Immature natural killer cell (primary cell): Measurements from ENCODE around the gene SYTL3. TPM values are rescaled to one million over a fixed set of nuclear protein-coding genes. Genes with fewer than 3 reads are reported as not detected.
A peak's percentile ranks its signal among the peaks of the same experiment; 100 is the strongest.

Experiments
- DNase-seq, 3 donors: peaks; one replicate each; pipeline ENCODE4 v3.0.0; 2022; ENCODE audit warnings: mixed read lengths in 1 of 3
- H3K27ac Mint-ChIP-seq, 6 donors: one replicate each; pipeline ENCODE4 v1.8.0; 2020; ENCODE audit warnings: mixed read lengths in 6 of 6, mild to moderate bottlenecking in 5 of 6, inconsistent platforms in 4 of 6, moderate library complexity in 3 of 6
- H3K27me3 Mint-ChIP-seq, 3 donors: one replicate each; pipeline ENCODE4 v1.8.0; 2020 to 2021; ENCODE audit warnings: low read depth in 3 of 3, mild to moderate bottlenecking in 3 of 3, mixed read lengths in 3 of 3, moderate library complexity in 3 of 3, inconsistent platforms in 1 of 3
- H3K36me3 Mint-ChIP-seq, 3 donors: one replicate each; pipeline ENCODE4 v1.8.0; 2020; ENCODE audit warnings: mixed read lengths in 3 of 3, inconsistent platforms in 2 of 3, mild to moderate bottlenecking in 2 of 3
- H3K4me1 Mint-ChIP-seq, 2 donors: one replicate each; pipeline ENCODE4 v1.8.0; 2020; ENCODE audit warnings: inconsistent platforms in 2 of 2, mild to moderate bottlenecking in 2 of 2, mixed read lengths in 2 of 2, moderate library complexity in 1 of 2
- H3K4me3 Mint-ChIP-seq, 5 donors: one replicate each; pipeline ENCODE4 v1.8.0; 2020; ENCODE audit warnings: mild to moderate bottlenecking in 5 of 5, mixed read lengths in 5 of 5, inconsistent platforms in 3 of 5, moderate library complexity in 3 of 5
- H3K9me3 Mint-ChIP-seq, 6 donors: one replicate each; pipeline ENCODE4 v1.8.0; 2020; ENCODE audit warnings: mild to moderate bottlenecking in 6 of 6, mixed read lengths in 6 of 6, inconsistent platforms in 4 of 6, moderate library complexity in 3 of 6
- polyA plus RNA-seq, 3 donors: library from polyadenylated mRNA; unstranded; fragments of 300-500 nt; fragmentation: Illumina TruSeq; gene quantifications; one replicate each; pipeline ENCODE4 v1.2.3, GENCODE V29; 2021

Gene SYTL3
- polyA plus RNA-seq, 3 donors from 2014 or later, result 45.4 to 56.5 (median 52.0) TPM

GRCh38 chr6:158722176-158722729 is 72.4 kb downstream of the SYTL3 start:
- DNase-seq, result no peak
- Mint-ChIP-seq H3K27ac (peak overlapping the region in 5 of 6 donors; percentile 67 to 100 (median 73)), H3K27me3 (peaks cover 11 to 19% (median 15%) of the 10 kb centered on the region in 3 donors), H3K36me3 (peaks cover 27 to 32% (median 30%) of the 10 kb centered on the region in 3 donors), H3K4me1 (peaks cover 60 to 67% of the 10 kb centered on the region in 2 donors), H3K9me3 (no peaks in the 10 kb centered on the region), H3K4me3 (peak overlapping the region in 3 of 5 donors; percentile 17 to 41 (median 40))

GRCh38 chr6:158725704-158726103 is 75.8 kb downstream of the SYTL3 start:
- Mint-ChIP-seq H3K4me3 (no peak overlapping the region), H3K36me3 (peaks cover 36 to 55% (median 46%) of the 10 kb centered on the region in 3 donors), H3K9me3 (no peaks in the 10 kb centered on the region), H3K27ac (no peak overlapping the region), H3K4me1 (peaks cover 30 to 39% of the 10 kb centered on the region in 2 donors), H3K27me3 (peaks cover 0 to 3% (median under 1%) of the 10 kb centered on the region in 3 donors)
- DNase-seq, result no peak

GRCh38 chr6:158729906-158730540 is 80.2 kb downstream of the SYTL3 start:
- Mint-ChIP-seq H3K27ac (no peak overlapping the region), H3K4me1 (peaks cover 7 to 11% of the 10 kb centered on the region in 2 donors), H3K4me3 (no peak overlapping the region), H3K36me3 (peaks cover 40 to 69% (median 45%) of the 10 kb centered on the region in 3 donors), H3K27me3 (no peaks in the 10 kb centered on the region), H3K9me3 (peaks cover 0 to 6% (median 2%) of the 10 kb centered on the region in 6 donors)
- no peak for DNase-seq

- Mint-ChIP-seq H3K4me3 (no peak overlapping the region), H3K27me3 (no peaks in the 10 kb centered on the region), H3K4me1 (peaks cover 10 to 15% of the 10 kb centered on the region in 2 donors), H3K36me3 (peaks cover 40 to 68% (median 43%) of the 10 kb centered on the region in 3 donors), H3K27ac (no peak overlapping the region), H3K9me3 (peaks cover 0 to 6% (median 2%) of the 10 kb centered on the region in 6 donors)
- no peak for DNase-seq
Observed at GRCh38 chr6:158730541-158730907, 80.7 kb downstream of the SYTL3 start.

- Mint-ChIP-seq H3K4me1 (peaks cover 23% of the 10 kb centered on the region in 2 donors), H3K9me3 (peaks cover 0 to 9% (median 5%) of the 10 kb centered on the region in 6 donors), H3K36me3 (peaks cover 39 to 66% (median 47%) of the 10 kb centered on the region in 3 donors), H3K4me3 (no peak overlapping the region), H3K27ac (peak overlapping the region in 3 of 6 donors; percentile 34 to 57 (median 45)), H3K27me3 (no peaks in the 10 kb centered on the region)
- no peak for DNase-seq
Observed at GRCh38 chr6:158735009-158735408, 85.2 kb downstream of the SYTL3 start.

- Mint-ChIP-seq H3K36me3 (peaks cover 42 to 56% (median 56%) of the 10 kb centered on the region in 3 donors), H3K27ac (peak overlapping the region in 1 of 6 donors; percentile 40), H3K9me3 (peaks cover 0 to 9% (median 5%) of the 10 kb centered on the region in 6 donors), H3K4me1 (peaks cover 19 to 23% of the 10 kb centered on the region in 2 donors), H3K4me3 (no peak overlapping the region), H3K27me3 (peaks cover 0 to 2% (median 0%) of the 10 kb centered on the region in 3 donors)
- no peak for DNase-seq
Observed at GRCh38 chr6:158737082-158737709, 87.3 kb downstream of the SYTL3 start.

GRCh38 chr6:158737710-158738615 is 88.1 kb downstream of the SYTL3 start:
- Mint-ChIP-seq H3K36me3 (peaks cover 39 to 53% (median 50%) of the 10 kb centered on the region in 3 donors), H3K4me3 (no peak overlapping the region)

GRCh38 chr6:158739673-158740072 is 89.8 kb downstream of the SYTL3 start:
- H3K4me3 Mint-ChIP-seq, result no peak overlapping the region
- H3K27ac Mint-ChIP-seq, result peak overlapping the region in 2 of 6 donors; percentile 48 to 66
- H3K4me1 Mint-ChIP-seq, result peaks cover 19 to 21% of the 10 kb centered on the region in 2 donors
- peaks cover 0 to 3% (median 0%) of the 10 kb centered on the region in 3 donors for H3K27me3 Mint-ChIP-seq
- peaks cover 39 to 55% (median 42%) of the 10 kb centered on the region in 3 donors for H3K36me3 Mint-ChIP-seq
- no peak for DNase-seq
- peaks cover 0 to 5% (median 1%) of the 10 kb centered on the region in 6 donors for H3K9me3 Mint-ChIP-seq

More at GRCh38 chr6:158737710-158738615, 88.1 kb downstream of the SYTL3 start:
- Mint-ChIP-seq H3K27me3 (peaks cover 0 to 3% (median 0%) of the 10 kb centered on the region in 3 donors), H3K27ac (peak overlapping the region in 5 of 6 donors; percentile 9 to 70 (median 28)), H3K4me1 (peaks cover 19 to 23% of the 10 kb centered on the region in 2 donors), H3K9me3 (peaks cover 0 to 9% (median 5%) of the 10 kb centered on the region in 6 donors)
- DNase-seq, result no peak

GRCh38 chr6:158743033-158743651 is 93.3 kb downstream of the SYTL3 start:
- peaks cover 40 to 57% (median 50%) of the 10 kb centered on the region in 3 donors for H3K36me3 Mint-ChIP-seq
- no peak overlapping the region for H3K4me3 Mint-ChIP-seq
- DNase-seq, result no peak
- peak overlapping the region in 2 of 6 donors; percentile 40 to 57 for H3K27ac Mint-ChIP-seq
- H3K4me1 Mint-ChIP-seq, result peaks cover 3 to 6% of the 10 kb centered on the region in 2 donors
- H3K27me3 Mint-ChIP-seq, result peaks cover 0 to 3% (median 0%) of the 10 kb centered on the region in 3 donors
- H3K9me3 Mint-ChIP-seq, result peaks cover 0 to 4% (median 1%) of the 10 kb centered on the region in 6 donors

- Mint-ChIP-seq H3K4me1 (no peaks in the 10 kb centered on the region), H3K9me3 (no peaks in the 10 kb centered on the region), H3K4me3 (no peak overlapping the region), H3K27me3 (peaks cover 0 to 3% (median under 1%) of the 10 kb centered on the region in 3 donors), H3K36me3 (peaks cover 26 to 50% (median 41%) of the 10 kb centered on the region in 3 donors), H3K27ac (peak overlapping the region in 2 of 6 donors; percentile 16 to 57)
- no peak for DNase-seq
Observed at GRCh38 chr6:158744986-158745430, 95.2 kb downstream of the SYTL3 start.

GRCh38 chr6:158751224-158751623 is 101.4 kb downstream of the SYTL3 start:
- peaks cover 3 to 35% (median 10%) of the 10 kb centered on the region in 3 donors for H3K36me3 Mint-ChIP-seq
- no peak overlapping the region for H3K27ac Mint-ChIP-seq
- H3K4me3 Mint-ChIP-seq, result no peak overlapping the region
- H3K9me3 Mint-ChIP-seq, result no peaks in the 10 kb centered on the region
- no peak for DNase-seq
- peaks cover 0 to 2% of the 10 kb centered on the region in 2 donors for H3K4me1 Mint-ChIP-seq
- H3K27me3 Mint-ChIP-seq, result peaks cover 0 to 5% (median 0%) of the 10 kb centered on the region in 3 donors

GRCh38 chr6:158751921-158752320 is 102.1 kb downstream of the SYTL3 start:
- no peak overlapping the region for H3K27ac Mint-ChIP-seq
- peaks cover 0 to 2% of the 10 kb centered on the region in 2 donors for H3K4me1 Mint-ChIP-seq
- peaks cover 3 to 35% (median 9%) of the 10 kb centered on the region in 3 donors for H3K36me3 Mint-ChIP-seq
- DNase-seq, result no peak
- no peak overlapping the region for H3K4me3 Mint-ChIP-seq
- H3K27me3 Mint-ChIP-seq, result peaks cover 0 to 5% (median 0%) of the 10 kb centered on the region in 3 donors
- H3K9me3 Mint-ChIP-seq, result no peaks in the 10 kb centered on the region
